Measurements from ENCODE around the gene GCLM.

DNA sequence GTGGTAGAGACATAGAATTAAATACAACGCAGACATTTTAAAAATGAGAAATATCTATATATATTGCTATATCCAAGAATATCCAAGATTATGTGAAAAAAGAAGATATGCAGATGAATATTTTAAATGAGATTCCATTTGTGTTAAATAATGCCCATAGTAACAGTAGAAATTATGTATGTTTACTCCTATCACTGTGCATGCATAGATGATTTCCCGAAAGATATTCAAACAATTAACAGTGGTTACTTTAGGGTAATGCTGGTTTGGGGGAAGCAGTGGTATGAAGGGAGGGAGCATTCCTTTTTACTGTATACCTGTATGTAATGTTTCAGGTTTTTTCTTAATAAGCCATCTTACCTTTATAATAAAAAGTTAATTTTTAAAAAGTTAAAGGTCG, 55.3 kb downstream of the GCLM start:
- TF ChIP-seq TAF1 (IDR thresholded peaks at IDR 0.05; ENCODE audit: borderline replicate concordance, insufficient read depth, low read length) (no peak), SIN3A (IDR thresholded peaks at IDR 0.05; ENCODE audit: borderline replicate concordance, insufficient read depth, low read length) (no peak), POLR2AphosphoS5 (IDR thresholded peaks at IDR 0.05; ENCODE audit: low read depth, low read length) (no peak), FOXP2 (optimal IDR thresholded peaks at IDR 0.05; ENCODE audit: borderline replicate concordance, extremely low read depth, extremely low read length, insufficient read depth) (no peak)
- TF ChIP-seq, protein P1, sequence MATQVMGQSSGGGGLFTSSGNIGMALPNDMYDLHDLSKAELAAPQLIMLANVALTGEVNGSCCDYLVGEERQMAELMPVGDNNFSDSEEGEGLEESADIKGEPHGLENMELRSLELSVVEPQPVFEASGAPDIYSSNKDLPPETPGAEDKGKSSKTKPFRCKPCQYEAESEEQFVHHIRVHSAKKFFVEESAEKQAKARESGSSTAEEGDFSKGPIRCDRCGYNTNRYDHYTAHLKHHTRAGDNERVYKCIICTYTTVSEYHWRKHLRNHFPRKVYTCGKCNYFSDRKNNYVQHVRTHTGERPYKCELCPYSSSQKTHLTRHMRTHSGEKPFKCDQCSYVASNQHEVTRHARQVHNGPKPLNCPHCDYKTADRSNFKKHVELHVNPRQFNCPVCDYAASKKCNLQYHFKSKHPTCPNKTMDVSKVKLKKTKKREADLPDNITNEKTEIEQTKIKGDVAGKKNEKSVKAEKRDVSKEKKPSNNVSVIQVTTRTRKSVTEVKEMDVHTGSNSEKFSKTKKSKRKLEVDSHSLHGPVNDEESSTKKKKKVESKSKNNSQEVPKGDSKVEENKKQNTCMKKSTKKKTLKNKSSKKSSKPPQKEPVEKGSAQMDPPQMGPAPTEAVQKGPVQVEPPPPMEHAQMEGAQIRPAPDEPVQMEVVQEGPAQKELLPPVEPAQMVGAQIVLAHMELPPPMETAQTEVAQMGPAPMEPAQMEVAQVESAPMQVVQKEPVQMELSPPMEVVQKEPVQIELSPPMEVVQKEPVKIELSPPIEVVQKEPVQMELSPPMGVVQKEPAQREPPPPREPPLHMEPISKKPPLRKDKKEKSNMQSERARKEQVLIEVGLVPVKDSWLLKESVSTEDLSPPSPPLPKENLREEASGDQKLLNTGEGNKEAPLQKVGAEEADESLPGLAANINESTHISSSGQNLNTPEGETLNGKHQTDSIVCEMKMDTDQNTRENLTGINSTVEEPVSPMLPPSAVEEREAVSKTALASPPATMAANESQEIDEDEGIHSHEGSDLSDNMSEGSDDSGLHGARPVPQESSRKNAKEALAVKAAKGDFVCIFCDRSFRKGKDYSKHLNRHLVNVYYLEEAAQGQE (IDR thresholded peaks at IDR 0.05; ENCODE audit: insufficient read depth in 1 of 2, low read depth in 2 of 2, low read length in 2 of 2) = no peak

All from PFSK-1 (cell line).